ENCODE measurements around the gene PPM1N. TPM values are rescaled to one million over a fixed set of nuclear protein-coding genes. Genes with fewer than 3 reads are reported as not detected.
A peak's percentile ranks its signal among the peaks of the same experiment; 100 is the strongest.

Gene PPM1N
- total RNA-seq, 1 experiment from 2014 or later, result 2.5 TPM

DNA sequence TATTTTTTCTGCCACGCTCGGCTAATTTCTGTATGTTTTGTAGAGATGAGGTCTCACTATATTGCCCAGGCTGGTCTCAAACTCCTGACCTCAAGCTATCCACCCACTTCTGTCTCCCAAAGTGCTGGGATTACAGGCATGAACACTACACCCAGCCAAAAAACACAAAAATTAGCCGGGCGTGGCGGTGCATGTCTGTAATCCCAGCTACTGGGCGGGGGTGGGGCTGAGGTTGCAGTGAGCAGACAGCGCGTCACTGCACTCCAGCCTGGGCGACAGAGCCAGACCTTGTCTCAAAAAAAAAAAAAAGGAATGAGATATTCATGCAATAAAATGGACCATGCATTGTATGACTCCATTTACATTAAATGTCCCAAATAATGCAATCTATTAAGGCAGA lies 41.2 kb downstream of the PPM1N start:
- CTCF ChIA-PET, result no interaction called here

DNA sequence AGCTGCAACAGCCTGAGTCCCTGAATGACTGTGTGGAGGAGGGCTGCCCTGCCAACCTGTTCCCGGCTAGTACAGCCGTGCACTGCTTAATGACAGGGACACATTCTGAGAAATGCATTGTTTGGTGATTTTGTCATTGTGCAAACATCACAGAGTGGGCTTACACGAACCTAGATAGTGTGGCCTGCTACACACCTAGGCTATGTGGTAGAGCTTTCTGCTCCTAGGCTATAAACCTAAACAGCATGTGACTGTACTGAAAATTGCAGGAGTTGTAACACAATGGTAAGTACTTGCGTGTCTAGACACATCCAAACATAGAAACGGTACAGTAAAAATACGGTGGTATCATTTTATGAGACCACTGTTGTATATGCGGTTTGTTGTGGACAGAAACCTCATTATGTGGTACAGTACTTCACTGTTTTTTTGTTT lies 44.0 kb downstream of the PPM1N start:
- CTCF ChIA-PET, result no interaction called here
- Histone ChIP-seq H3K79me2 (ENCODE audit: low read length) (no peaks in the 10 kb centered on the region), H3K4me1 (ENCODE audit: insufficient read depth, low read length) (peaks cover 18% of the 10 kb centered on the region), H3K27me3 (ENCODE audit: low read length) (no peaks in the 10 kb centered on the region), H3K27ac (ENCODE audit: low read length) (peak overlapping the region; percentile 85), H3K4me2 (ENCODE audit: low read length) (peak overlapping the region; percentile 31; the same call in 1 of the 2 replicates), H3K9me2 (replicated peaks; ENCODE audit: low read length) (no peaks in the 10 kb centered on the region), H3K9me3 (ENCODE audit: low read length) (no peaks in the 10 kb centered on the region), H3K4me3 (ENCODE audit: low read length) (no peak overlapping the region), H3K36me3 (ENCODE audit: low read depth, low read length) (no peaks in the 10 kb centered on the region), H2AFZ (ENCODE audit: low read length) (no peak overlapping the region), H3K9ac (ENCODE audit: low read length) (peak overlapping the region; percentile 17; the same call in 1 of the 2 replicates), H3F3A (ENCODE audit: low read length, unreplicated experiment) (peaks cover 3% of the 10 kb centered on the region), H4K20me1 (ENCODE audit: low read length) (no peaks in the 10 kb centered on the region)
- intact Hi-C loops (cut with micrococcal nuclease), result no loop called here
- peak; percentile 72 for DNase-seq
- POLR2A ChIA-PET (ENCODE audit: unreplicated experiment), result no interaction called here
- no TSS peak for BruUV-seq (replicated peaks)
- TF ChIP-seq, protein P1, sequence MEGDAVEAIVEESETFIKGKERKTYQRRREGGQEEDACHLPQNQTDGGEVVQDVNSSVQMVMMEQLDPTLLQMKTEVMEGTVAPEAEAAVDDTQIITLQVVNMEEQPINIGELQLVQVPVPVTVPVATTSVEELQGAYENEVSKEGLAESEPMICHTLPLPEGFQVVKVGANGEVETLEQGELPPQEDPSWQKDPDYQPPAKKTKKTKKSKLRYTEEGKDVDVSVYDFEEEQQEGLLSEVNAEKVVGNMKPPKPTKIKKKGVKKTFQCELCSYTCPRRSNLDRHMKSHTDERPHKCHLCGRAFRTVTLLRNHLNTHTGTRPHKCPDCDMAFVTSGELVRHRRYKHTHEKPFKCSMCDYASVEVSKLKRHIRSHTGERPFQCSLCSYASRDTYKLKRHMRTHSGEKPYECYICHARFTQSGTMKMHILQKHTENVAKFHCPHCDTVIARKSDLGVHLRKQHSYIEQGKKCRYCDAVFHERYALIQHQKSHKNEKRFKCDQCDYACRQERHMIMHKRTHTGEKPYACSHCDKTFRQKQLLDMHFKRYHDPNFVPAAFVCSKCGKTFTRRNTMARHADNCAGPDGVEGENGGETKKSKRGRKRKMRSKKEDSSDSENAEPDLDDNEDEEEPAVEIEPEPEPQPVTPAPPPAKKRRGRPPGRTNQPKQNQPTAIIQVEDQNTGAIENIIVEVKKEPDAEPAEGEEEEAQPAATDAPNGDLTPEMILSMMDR (conservative IDR thresholded peaks at IDR 0.05; ENCODE audit: low read depth, low read length), result no peak
- TF ChIP-seq EZH2phosphoT487 (IDR thresholded peaks at IDR 0.05; ENCODE audit: borderline replicate concordance, low read length), result no peak
- no peak for TF ChIP-seq EZH2 (IDR thresholded peaks at IDR 0.05; ENCODE audit: low read length, unreplicated experiment)
- peak; percentile 98 for ATAC-seq

More for the DNA sequence above, 41.2 kb downstream of the PPM1N start:
- Histone ChIP-seq H3K4me1 (ENCODE audit: insufficient read depth, low read length) (peaks cover 18% of the 10 kb centered on the region), H3K4me2 (ENCODE audit: low read length) (no peak overlapping the region), H3K9me3 (ENCODE audit: low read length) (no peaks in the 10 kb centered on the region), H2AFZ (ENCODE audit: low read length) (no peak overlapping the region), H3K79me2 (ENCODE audit: low read length) (no peaks in the 10 kb centered on the region), H3K9me2 (replicated peaks; ENCODE audit: low read length) (no peaks in the 10 kb centered on the region), H4K20me1 (ENCODE audit: low read length) (no peaks in the 10 kb centered on the region), H3K9ac (ENCODE audit: low read length) (no peak overlapping the region), H3K27ac (ENCODE audit: low read length) (no peak overlapping the region), H3K27me3 (ENCODE audit: low read length) (no peaks in the 10 kb centered on the region), H3K4me3 (ENCODE audit: low read length) (no peak overlapping the region), H3F3A (ENCODE audit: low read length, unreplicated experiment) (peaks cover 3% of the 10 kb centered on the region), H3K36me3 (ENCODE audit: low read depth, low read length) (no peaks in the 10 kb centered on the region)
- ATAC-seq, result no peak
- intact Hi-C loops (cut with micrococcal nuclease), result no loop called here
- DNase-seq, result no peak
- TF ChIP-seq, protein P1 (conservative IDR thresholded peaks at IDR 0.05; ENCODE audit: low read depth, low read length), result no peak
- no peak for TF ChIP-seq EZH2phosphoT487 (IDR thresholded peaks at IDR 0.05; ENCODE audit: borderline replicate concordance, low read length)
- no peak for TF ChIP-seq EZH2 (IDR thresholded peaks at IDR 0.05; ENCODE audit: low read length, unreplicated experiment)
- BruUV-seq (replicated peaks), result no TSS peak
- POLR2A ChIA-PET (ENCODE audit: unreplicated experiment), result no interaction called here

DNA sequence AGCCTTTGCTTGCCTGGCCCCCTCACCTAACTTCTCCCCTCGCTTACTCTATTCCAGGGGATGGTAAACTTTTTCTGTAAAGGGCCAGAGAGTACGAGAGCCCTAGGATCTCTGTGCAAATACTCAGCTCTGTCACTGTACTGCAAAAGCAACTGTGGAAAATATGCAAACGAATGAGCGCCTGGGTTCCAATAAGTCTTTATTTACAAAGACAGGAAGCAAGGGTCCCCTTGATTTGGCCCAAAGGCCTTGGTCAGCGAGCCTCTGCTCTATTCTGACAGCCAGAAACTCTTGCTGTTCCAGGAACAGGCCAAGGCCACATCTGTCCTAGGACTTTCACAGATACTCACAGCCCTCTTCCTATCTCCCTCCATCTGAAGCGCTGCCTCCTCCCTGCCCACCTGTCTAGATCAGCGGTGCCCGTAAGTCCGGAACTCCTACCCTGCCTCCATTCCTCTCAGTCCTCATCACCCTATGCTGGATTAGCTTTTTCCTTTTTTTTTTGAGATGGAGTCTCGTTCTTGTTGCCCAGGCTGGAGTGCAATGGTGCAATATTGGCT lies 49.0 kb downstream of the PPM1N start:
- H3K9ac ChIP-seq (ENCODE audit: low read length), result peak overlapping the region; percentile 86
- H3K9me3 ChIP-seq (ENCODE audit: low read length), result no peaks in the 10 kb centered on the region
- no peaks in the 10 kb centered on the region for H3K9me2 ChIP-seq (replicated peaks; ENCODE audit: low read length)
- H2AFZ ChIP-seq (ENCODE audit: low read length), result no peak overlapping the region
- DNase-seq (no peak), ATAC-seq (no peak)
- H3K4me2 ChIP-seq (ENCODE audit: low read length), result no peak overlapping the region
- peak overlapping the region; percentile 97 for H3K27ac ChIP-seq (ENCODE audit: low read length)
- no peak overlapping the region for H3K4me3 ChIP-seq (ENCODE audit: low read length)
- intact Hi-C loops (cut with micrococcal nuclease), result no loop called here
- no peaks in the 10 kb centered on the region for H3K36me3 ChIP-seq (ENCODE audit: low read depth, low read length)
- POLR2A ChIA-PET (ENCODE audit: unreplicated experiment), result no interaction called here
- no peaks in the 10 kb centered on the region for H3K27me3 ChIP-seq (ENCODE audit: low read length)
- H3K79me2 ChIP-seq (ENCODE audit: low read length), result no peaks in the 10 kb centered on the region
- peaks cover 28% of the 10 kb centered on the region for H3K4me1 ChIP-seq (ENCODE audit: insufficient read depth, low read length)
- H3F3A ChIP-seq (ENCODE audit: low read length, unreplicated experiment), result peaks cover 3% of the 10 kb centered on the region
- CTCF ChIA-PET, result no interaction called here
- no peaks in the 10 kb centered on the region for H4K20me1 ChIP-seq (ENCODE audit: low read length)
- TF ChIP-seq, protein P1 (conservative IDR thresholded peaks at IDR 0.05; ENCODE audit: low read depth, low read length), result no peak
- TF ChIP-seq EZH2phosphoT487 (IDR thresholded peaks at IDR 0.05; ENCODE audit: borderline replicate concordance, low read length) (no peak), EZH2 (IDR thresholded peaks at IDR 0.05; ENCODE audit: low read length, unreplicated experiment) (no peak)
- no TSS peak for BruUV-seq (replicated peaks)

Data from PC-3 (cell line).